GM19438 (cell line): ENCODE measurements around the gene GNG14.
"Not testable (repeated sequence)": the region's sequence is repeated elsewhere in the genome, so short reads cannot be mapped to it uniquely, and the experiment has no call there.

Source experiments
- ATAC-seq: cut with Tn5 transposase; IDR thresholded peaks from one replicate; pipeline ENCODE4 v1.9.1; 2021; ENCODE audit warnings: low read depth; ENCODE audit not compliant: unreplicated experiment

The GNG14 gene

DNA sequence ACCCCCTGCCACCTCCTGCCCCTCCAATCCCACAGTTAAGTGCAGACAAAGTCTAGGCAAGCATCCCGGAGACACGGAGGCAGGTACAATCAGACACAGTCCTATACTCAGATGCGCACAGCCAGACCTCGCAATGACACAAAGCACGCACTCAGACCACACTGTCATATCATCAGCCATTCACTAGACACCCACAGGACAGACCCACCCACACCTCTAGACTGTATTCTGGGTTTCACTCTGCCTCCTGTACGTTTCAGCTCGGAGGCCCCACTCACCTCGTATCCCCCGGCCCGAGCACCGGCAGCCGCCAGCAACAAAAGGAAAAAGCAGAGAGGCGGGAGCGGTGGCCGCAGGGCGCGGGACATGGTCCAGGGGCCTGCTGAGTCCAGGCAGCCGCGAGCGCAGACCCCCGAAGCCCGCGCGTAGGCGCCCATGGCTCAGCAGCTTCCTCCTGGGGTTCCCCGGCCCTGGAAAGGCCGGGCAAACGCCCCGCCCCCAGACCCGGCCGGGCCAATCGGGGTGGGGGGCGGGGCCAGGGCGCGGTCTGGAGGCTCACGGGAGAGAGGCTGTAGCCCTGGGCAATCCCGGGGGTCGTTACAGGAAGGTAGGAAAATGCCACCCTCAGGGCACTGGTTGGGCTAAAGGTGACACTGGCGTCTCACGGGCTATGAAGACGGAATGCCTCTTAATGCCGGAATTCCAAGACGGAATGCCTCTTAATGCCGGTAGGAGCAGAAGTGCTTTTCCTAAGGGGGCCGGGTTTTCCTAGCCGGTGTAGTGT is 21.3 kb upstream of the GNG14 start, which contains the start of the genes MAN2B1 and WDR83:
Gene MAN2B1 (minus strand): TSS at position 478 of the 784 bp plus-strand sequence. CDS start 41 bp downstream, at position 437.
Gene WDR83 (plus strand): TSS at position 543 of the 784 bp plus-strand sequence. CDS start 2,984 bp downstream, outside the sequence.
- ATAC-seq = peak; percentile 59

DNA sequence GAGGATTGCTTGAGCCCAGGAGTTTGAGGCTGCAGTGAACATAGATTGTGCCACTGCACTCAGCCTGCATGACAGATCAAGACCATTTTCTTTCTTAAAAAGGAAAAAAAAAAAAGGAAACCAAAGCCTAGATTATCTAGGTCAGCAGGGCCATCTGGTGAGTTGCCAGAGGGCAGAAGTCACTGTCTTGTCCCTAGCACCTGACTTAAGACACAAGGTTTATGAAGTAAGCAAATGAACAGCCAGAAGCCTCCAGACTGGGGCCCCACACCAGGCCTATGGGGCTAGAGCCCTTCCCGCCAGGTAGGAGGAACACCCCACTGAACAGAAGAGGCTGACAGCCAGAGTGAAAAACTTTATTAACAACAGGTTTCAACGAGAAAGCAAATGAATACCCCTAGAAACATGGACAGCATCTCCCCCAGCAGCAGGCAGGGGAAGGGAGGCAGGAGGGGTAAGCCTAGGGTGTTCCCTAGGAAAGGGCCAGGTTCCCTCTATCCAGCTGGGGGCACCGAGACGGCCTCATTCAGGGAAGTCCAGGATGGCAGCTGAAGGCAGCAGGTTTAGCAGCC is 20.0 kb upstream of the GNG14 start:
- ATAC-seq = no peak

DNA sequence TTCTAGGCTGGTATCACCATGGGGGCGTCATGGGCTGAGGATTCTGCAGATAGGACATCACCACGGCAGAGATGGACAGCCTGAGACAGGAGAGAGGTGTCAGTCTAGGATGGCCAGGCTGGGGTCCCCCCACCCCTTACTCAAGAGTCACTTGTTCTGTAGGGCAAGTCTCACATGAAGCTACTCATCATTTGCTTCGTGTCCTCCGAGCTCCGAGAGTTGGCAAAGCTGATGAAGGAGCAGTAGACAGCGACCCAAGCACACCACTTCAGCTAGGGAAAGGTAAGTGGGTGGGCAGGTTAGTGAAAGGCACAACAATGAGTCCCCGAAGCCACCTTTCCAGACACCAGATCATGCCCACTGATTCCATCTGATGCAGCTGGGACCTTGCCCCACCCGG is 19.5 kb upstream of the GNG14 start:
- ATAC-seq = no peak

DNA sequence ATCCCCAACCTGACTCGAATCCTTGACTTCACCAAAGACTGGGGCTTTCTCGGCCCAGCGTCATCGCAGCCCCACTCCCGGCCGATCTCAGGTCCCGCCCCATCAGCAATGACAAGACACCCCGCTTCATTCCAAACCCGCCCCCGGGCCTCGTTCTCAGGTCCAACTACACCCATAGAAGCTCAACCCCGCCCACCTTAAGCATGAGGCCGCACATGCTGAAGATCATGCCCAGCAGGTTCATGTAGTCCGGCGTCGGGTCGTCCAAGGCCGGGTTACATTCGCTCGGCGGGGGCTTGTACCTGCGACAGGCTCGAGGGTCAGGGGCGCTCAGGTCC is 18.9 kb upstream of the GNG14 start:
- ATAC-seq = no peak

DNA sequence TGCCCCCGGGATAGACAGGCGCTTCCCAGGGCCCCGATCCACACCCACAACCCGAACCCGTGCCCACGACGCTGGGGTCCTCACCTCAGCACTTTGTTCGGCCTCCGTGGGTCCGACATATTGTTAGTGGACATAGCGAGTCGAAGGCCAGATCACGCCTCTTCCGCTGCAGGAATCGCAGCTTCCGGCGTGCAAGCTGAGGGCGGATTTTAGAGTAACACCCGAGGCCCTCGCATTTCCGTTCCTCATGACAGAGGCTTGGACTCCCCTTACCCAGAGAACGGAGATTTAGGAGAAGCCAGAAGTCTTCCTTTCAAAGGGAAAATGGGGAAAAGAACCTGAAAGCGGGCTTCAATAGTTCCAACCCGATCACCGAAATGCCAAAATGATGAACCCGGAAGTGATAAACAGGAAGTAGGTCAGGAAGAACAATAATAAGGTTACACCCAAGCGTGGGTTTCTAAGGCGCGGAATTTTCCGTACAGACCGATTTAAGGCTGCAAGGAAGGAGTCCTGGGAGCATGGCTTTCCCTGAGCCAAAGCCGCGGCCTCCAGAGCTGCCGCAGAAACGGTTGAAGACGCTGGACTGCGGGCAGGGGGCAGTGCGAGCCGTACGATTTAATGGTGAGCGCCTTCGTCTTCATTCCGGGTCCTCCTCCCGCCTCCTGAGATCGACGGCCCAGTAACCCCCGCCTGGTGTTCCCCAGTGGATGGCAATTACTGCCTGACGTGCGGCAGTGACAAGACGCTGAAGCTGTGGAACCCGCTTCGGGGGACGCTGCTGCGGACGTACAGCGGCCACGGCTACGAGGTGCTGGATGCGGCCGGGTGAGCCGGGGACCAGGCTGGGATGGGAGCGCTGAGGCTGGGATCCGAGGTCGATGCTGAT is 18.3 kb upstream of the GNG14 start:
- no peak for ATAC-seq

DNA sequence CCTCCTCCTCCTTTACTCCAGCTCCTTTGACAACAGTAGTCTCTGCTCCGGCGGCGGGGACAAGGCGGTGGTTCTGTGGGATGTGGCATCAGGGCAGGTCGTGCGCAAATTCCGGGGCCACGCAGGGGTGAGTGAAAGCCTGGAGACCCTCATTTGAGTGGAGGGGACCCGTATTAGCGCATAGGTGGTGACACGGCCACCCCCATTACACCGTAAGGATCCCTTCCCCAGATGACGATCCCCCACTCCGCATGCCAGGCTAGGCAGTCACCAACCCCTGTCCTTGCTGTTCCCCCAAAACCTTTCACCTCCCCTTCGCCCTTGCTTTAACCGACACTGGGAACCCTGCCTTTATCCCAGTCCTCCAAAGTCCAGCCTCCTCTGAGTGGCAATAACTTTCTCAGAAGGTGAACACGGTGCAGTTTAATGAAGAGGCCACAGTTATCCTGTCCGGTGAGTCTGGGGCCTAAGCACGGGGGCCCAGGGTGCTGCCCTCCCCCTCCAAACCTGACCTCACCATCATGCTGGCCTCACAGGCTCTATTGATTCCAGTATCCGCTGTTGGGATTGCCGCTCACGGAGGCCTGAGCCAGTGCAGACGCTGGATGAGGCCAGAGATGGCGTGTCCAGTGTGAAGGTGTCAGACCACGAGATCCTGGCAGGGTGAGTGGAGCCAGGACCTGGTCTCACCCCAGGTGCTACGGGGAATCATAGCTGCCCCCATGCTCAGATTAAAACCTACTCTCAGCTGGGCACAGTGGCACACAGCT is 17.5 kb upstream of the GNG14 start:
- no peak for ATAC-seq

- ATAC-seq = no peak
Observed at GRCh38 chr19:12672744-12673143, 15.1 kb upstream of the GNG14 start.

DNA sequence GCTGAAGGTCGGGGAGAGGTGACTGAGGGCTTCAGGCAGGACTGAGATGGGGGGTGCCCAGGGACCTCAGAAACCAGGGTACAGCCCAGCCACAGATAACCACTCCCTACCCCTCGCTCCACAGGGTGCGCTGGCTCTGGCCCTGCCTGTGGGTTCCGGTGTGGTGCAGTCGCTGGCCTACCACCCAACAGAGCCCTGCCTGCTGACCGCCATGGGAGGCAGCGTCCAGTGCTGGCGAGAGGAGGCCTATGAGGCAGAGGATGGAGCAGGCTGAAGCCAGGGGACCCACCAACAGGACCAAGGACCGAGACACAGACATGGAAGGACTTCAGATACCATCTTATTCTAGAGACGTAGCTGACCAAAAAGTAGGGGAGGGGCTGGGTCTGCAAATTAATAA is 12.4 kb upstream of the GNG14 start:
- no peak for ATAC-seq

DNA sequence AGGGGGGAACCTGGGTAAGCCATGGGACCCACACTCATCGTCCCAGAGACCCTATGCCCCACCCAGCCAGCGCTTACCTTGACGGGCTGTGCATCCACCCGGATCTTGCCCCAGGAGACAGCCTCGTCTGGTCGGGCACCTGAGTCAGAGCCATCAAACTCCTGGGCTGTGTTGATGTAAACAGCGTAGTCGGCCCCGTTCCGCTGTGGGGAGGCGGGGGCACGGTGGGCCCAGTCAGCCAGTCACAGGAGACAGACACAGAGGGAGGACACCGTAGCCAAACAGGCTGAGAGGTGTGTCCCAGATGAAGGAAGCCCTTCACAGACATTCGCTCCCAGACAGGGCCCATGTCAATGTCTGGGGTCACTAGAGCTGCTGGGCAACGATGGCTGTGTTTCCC is 11.9 kb upstream of the GNG14 start:
- no peak for ATAC-seq

DNA sequence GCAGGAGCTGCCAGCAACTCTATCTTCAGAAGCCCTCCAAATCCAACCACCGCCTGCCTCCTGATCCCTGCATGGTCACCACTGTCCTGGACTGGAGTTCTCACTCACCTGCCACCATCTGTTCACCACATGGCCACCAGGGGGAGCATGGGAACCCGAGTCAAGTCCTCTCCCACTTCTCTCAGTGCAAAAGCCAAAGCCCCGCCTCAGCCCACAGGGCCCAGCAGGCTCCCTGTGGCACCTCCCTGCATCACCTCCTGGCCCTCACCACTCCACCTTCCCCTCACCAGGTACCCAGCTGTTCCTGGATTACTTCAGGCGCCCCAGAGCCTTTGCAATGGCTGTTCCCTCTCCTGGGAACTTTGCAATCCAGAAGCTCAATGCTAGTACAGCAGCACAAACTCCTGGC is 11.4 kb upstream of the GNG14 start:
- no peak for ATAC-seq

GRCh38 chr19:12676928-12677327 is 10.9 kb upstream of the GNG14 start:
- no peak for ATAC-seq

DNA sequence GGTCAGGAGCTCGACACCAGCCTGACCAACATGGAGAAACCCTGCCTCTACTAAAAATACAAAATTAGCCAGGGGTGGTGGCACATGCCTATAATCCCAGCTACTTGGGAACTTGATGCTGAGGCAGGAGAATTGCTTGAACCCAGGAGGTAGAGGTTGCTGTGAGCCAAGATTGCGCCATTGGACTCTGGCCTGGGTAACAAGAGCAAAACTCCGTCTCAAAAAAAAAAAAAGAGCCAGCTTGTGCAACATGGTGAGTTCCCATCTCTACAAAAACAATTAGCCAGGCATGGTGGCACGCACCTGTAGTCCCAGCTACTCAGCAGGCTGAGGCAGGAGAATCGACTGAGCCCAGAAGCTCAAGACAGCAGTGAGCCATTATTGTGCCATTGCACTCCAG is 9.8 kb upstream of the GNG14 start:
- not testable (repeated sequence) for ATAC-seq

GRCh38 chr19:12680034-12680433 is 7.8 kb upstream of the GNG14 start:
- ATAC-seq = no peak

- peak; percentile 69 for ATAC-seq
Observed at GRCh38 chr19:12681074-12681987, 6.5 kb upstream of the GNG14 start, which contains the start of gene DHPS. Gene DHPS (minus strand): TSS chr19:12681880. CDS start chr19:12681766, 114 bp downstream.

DNA sequence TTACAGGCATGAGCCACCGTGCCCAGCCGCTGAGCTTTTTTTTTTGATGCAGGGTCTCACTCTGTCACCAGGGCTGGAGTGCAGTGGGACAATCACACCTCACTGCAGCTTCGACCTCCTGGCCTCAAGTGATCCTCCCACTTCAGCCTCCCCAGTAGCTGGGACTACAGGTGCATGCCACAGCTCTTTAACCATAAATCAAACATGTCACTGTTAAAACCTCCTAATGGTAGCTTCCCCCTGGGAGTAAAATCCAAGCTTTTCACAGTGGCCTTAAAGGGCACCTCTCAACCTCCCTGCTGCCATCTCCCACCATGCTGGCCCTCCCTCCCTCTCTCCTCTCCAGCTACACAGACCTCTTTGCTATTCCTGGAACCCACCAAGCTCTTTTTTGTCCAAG is 2.0 kb upstream of the GNG14 start:
- no peak for ATAC-seq

DNA sequence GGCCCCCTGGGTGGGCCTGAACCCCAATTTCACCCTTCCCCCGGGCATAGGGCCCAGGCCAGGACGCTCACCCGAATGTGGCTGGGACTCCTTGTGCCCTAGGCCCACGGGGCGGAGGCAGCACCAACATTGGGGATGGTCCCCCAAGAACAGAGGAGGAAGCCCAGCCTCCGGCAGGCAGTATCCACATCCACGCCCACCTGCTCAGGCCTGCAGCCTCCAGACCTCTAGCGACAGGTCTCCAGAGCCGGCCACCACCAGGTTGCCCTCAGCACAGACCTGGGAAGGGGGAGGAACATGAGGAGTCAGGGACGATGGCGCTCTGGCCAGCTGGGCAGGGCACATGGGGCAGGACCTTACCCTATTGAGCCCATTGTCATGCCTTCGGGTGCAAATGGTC is 1.2 kb downstream of the GNG14 start:
- no peak for ATAC-seq

DNA sequence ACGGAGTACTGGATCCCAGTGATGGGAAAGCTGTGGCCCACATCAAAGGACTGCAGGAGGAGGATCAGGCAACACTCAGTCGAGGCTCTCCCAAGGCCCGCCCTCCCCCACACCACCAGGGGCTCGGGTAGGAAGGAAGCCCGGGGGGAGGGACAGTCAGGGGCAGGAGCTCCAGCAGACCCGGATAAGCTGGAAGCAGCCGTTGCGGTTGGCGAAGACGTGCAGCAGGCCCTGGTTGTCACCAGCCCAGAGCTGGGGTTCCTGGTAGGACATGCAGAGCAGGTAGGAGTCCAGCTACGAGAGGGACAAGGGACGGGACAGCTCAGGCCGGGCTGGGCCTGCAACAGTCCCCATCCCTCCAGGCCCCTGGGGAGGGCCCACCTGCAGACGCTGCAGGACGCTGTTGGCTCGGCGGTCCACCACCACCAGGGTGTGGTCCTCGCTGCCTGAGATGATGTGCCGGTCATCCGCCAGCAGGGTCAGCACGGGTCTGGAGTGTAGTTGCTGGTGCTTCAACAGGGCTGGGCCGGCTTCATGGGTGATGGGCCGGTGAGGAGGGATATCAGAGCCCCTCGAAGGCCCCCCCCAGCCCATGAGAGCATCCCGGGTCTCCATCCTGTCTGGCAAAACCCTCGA is 1.9 kb downstream of the GNG14 start:
- no peak for ATAC-seq

- no peak for ATAC-seq
Observed at GRCh38 chr19:12692960-12693359, 5.2 kb downstream of the GNG14 start.

DNA sequence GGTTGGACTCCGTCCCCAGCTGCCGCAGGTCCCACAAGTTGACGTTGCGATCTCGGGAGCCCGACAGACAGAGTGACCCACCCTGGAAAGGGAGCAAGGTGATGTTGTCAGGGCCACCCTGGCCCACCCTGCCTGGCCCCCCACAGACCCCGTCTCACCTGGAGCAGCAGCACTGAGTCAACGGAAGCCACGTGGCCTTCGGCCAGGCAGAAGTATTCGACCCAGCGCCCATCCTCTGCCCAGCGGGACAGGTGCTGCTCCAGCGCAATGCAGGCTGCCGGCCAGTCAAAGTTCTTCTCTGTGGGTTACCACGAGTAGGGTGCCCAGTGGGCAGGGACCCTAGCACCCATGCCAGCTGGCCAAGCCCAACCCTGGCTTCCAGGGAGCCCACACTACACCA is 6.8 kb downstream of the GNG14 start:
- ATAC-seq = no peak
